Activated B cell treated with CpG ODN at 0.5 μM for 24 hours (primary cell): ENCODE measurements around the gene C6orf163. TPM values are rescaled to one million over a fixed set of nuclear protein-coding genes. Genes with fewer than 3 reads are reported as not detected.

Source experiments
- ATAC-seq: fragments of 200-7000 bp; cut with Tn5 transposase; one replicate; pipeline ENCODE4 v1.10.0; 2021; ENCODE audit warnings: low read depth, mild to moderate bottlenecking, moderate library complexity
- CTCF ChIA-PET: fragments of 350-600 bp; sonication (Branson Sonifier 250); formaldehyde crosslinking; loops from one replicate; lab custom pipeline; 2021; ENCODE audit warnings: antibody characterized with exemption; lab: Charles Lee
- POLR2A ChIA-PET: fragments of 350-600 bp; sonication (Branson Sonifier 250); formaldehyde crosslinking; loops from one replicate; lab custom pipeline; 2021; ENCODE audit warnings: antibody characterized with exemption; lab: Charles Lee
- DNase-seq: peaks from one replicate; pipeline ENCODE4 v3.0.0; 2022
- H3K27ac Mint-ChIP-seq: one replicate; pipeline ENCODE4 v1.8.0; 2020; ENCODE audit warnings: mixed read lengths
- H3K27me3 Mint-ChIP-seq: one replicate; pipeline ENCODE4 v1.8.0; 2021; ENCODE audit warnings: mixed read lengths
- H3K36me3 Mint-ChIP-seq: one replicate; pipeline ENCODE4 v1.8.0; 2021; ENCODE audit warnings: low read depth, mixed read lengths
- H3K4me1 Mint-ChIP-seq: one replicate; pipeline ENCODE4 v1.8.0; 2021; ENCODE audit warnings: mixed read lengths
- H3K4me3 Mint-ChIP-seq: one replicate; pipeline ENCODE4 v1.8.0; 2020; ENCODE audit warnings: mild to moderate bottlenecking, mixed read lengths
- H3K9me3 Mint-ChIP-seq: one replicate; pipeline ENCODE4 v1.8.0; 2020; ENCODE audit warnings: mixed read lengths
- CTCF ChIP-seq: fragments of 200-600 bp; IDR thresholded peaks from one replicate; pipeline ENCODE4 v1.8.0; 2022; ENCODE audit warnings: antibody characterized with exemption, mild to moderate bottlenecking
- intact Hi-C: fragments of 100-400 bp; cut with micrococcal nuclease; formaldehyde crosslinking; loops from one replicate; pipeline ENCODE4 v1.15.1; 2024
- total RNA-seq: library from RNA; stranded (reverse); gene quantifications from 2 replicates; pipeline ENCODE4 v1.2.3, GENCODE V29; 2022

The C6orf163 gene
- total RNA-seq, 1 donor from 2014 or later: 6.8 TPM

- POLR2A ChIA-PET: no interaction called here
- no peak for DNase-seq
- CTCF ChIA-PET: no interaction called here
- H3K4me3 Mint-ChIP-seq: no peak overlapping the region
- intact Hi-C loops: no loop called here
- no peaks in the 10 kb centered on the region for H3K4me1 Mint-ChIP-seq
- no peak for TF ChIP-seq CTCF
- no peak overlapping the region for H3K27ac Mint-ChIP-seq
- H3K27me3 Mint-ChIP-seq: no peaks in the 10 kb centered on the region
- H3K9me3 Mint-ChIP-seq: no peaks in the 10 kb centered on the region
- ATAC-seq: no peak
- H3K36me3 Mint-ChIP-seq: no peaks in the 10 kb centered on the region
Observed at GRCh38 chr6:87351583-87351982, 7.0 kb downstream of the C6orf163 start.

- Mint-ChIP-seq H3K4me1 (no peaks in the 10 kb centered on the region), H3K9me3 (no peaks in the 10 kb centered on the region), H3K36me3 (peaks cover 3% of the 10 kb centered on the region), H3K27me3 (no peaks in the 10 kb centered on the region), H3K4me3 (no peak overlapping the region), H3K27ac (no peak overlapping the region)
- POLR2A ChIA-PET: no interaction called here
- CTCF ChIA-PET: no interaction called here
- no peak for ATAC-seq
- intact Hi-C loops: no loop called here
- no peak for DNase-seq
- no peak for TF ChIP-seq CTCF
Observed at GRCh38 chr6:87356181-87356580, 11.6 kb downstream of the C6orf163 start.

- no peak for DNase-seq
- intact Hi-C loops: no loop called here
- peaks cover 7% of the 10 kb centered on the region for H3K36me3 Mint-ChIP-seq
- TF ChIP-seq CTCF: no peak
- CTCF ChIA-PET: no interaction called here
- POLR2A ChIA-PET: no interaction called here
- H3K9me3 Mint-ChIP-seq: no peaks in the 10 kb centered on the region
- ATAC-seq: no peak
- no peaks in the 10 kb centered on the region for H3K27me3 Mint-ChIP-seq
- no peak overlapping the region for H3K4me3 Mint-ChIP-seq
- H3K4me1 Mint-ChIP-seq: no peaks in the 10 kb centered on the region
- no peak overlapping the region for H3K27ac Mint-ChIP-seq
Observed at GRCh38 chr6:87357479-87358196, 13.0 kb downstream of the C6orf163 start.

- no peak for TF ChIP-seq CTCF
- DNase-seq (no peak), ATAC-seq (no peak)
- peaks cover 18% of the 10 kb centered on the region for H3K36me3 Mint-ChIP-seq
- no peaks in the 10 kb centered on the region for H3K27me3 Mint-ChIP-seq
- H3K9me3 Mint-ChIP-seq: peaks cover 20% of the 10 kb centered on the region
- ChIA-PET POLR2A (no interaction called here), CTCF (no interaction called here)
- H3K27ac Mint-ChIP-seq: no peak overlapping the region
- intact Hi-C loops: no loop called here
- H3K4me3 Mint-ChIP-seq: no peak overlapping the region
- H3K4me1 Mint-ChIP-seq: no peaks in the 10 kb centered on the region
Observed at GRCh38 chr6:87364602-87365252, 20.1 kb downstream of the C6orf163 start.

GRCh38 chr6:87366072-87366827 lies 21.6 kb downstream of the C6orf163 start:
- ChIA-PET CTCF (no interaction called here), POLR2A (no interaction called here)
- Mint-ChIP-seq H3K4me3 (no peak overlapping the region), H3K36me3 (peaks cover 17% of the 10 kb centered on the region), H3K4me1 (no peaks in the 10 kb centered on the region), H3K27me3 (no peaks in the 10 kb centered on the region), H3K27ac (no peak overlapping the region), H3K9me3 (peaks cover 22% of the 10 kb centered on the region)
- ATAC-seq (no peak), DNase-seq (no peak)
- TF ChIP-seq CTCF: no peak
- intact Hi-C loops: loop anchor here (1.0 kb wide), 1 partner anchor 37 kb away; no protein-coding TSS in a partner anchor
